ENCODE measurements around the gene ZMPSTE24. TPM values are rescaled to one million over a fixed set of nuclear protein-coding genes. Genes with fewer than 3 reads are reported as not detected.

The ZMPSTE24 gene
- total and polyA plus RNA-seq, 3 donors from 2014 or later, result 22.5 to 31.3 (median 30.4) TPM

DNA sequence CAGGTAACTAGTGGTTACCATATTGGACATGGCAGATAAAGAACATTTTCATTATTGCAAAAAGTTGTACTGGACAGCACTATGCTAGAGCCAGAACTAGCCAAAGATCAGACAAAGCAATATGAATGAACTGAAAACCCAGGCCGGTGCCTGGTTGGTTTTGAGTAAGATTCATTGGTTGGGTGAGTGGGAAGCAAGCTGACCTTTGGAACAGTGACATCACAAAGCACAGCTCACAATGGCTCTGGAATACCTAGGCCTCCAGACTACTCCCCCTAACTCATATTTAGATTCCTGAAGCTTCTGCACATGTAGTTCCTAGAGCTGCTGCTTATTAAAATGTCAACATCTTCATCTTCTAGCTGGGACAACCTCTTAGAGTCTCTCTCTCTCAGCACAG is 10.4 kb upstream of the ZMPSTE24 start, which contains the start of gene TMCO2:
TMCO2 (plus strand) TSS at position 283 of the 400 bp plus-strand sequence; CDS start at position 340, 57 bp downstream.
- Histone ChIP-seq H3K36me3 (ENCODE audit: low read depth, missing control alignments) (no peaks in the 10 kb centered on the region), H3K4me1 (no peaks in the 10 kb centered on the region), H3K27me3 (no peaks in the 10 kb centered on the region), H3K27ac (no peak within 1 kb of the TSS), H3K9me3 (no peaks in the 10 kb centered on the region), H3K4me3 (no peak within 1 kb of the TSS)
- no peak for TF ChIP-seq POLR2A (IDR thresholded peaks at IDR 0.05)
- no peak for TF ChIP-seq CTCF (IDR thresholded peaks at IDR 0.05)
- no peak for DNase-seq
- 75 to 81% methylated on average over 1 of the region's 1 CpG for WGBS, 2 donors
- intact Hi-C loops (cut with DNase I; ENCODE audit: low total_unique reads), result no loop called here

- TF ChIP-seq POLR2A (IDR thresholded peaks at IDR 0.05), result no peak
- Histone ChIP-seq H3K27ac (no peak overlapping the region), H3K27me3 (no peaks in the 10 kb centered on the region), H3K4me1 (no peaks in the 10 kb centered on the region), H3K36me3 (ENCODE audit: low read depth, missing control alignments) (no peaks in the 10 kb centered on the region), H3K9me3 (no peaks in the 10 kb centered on the region), H3K4me3 (no peak overlapping the region)
- no peak for DNase-seq
- intact Hi-C loops (cut with DNase I; ENCODE audit: low total_unique reads), result no loop called here
Measured at GRCh38 chr1:40248412-40248811, 9.6 kb upstream of the ZMPSTE24 start.

DNA sequence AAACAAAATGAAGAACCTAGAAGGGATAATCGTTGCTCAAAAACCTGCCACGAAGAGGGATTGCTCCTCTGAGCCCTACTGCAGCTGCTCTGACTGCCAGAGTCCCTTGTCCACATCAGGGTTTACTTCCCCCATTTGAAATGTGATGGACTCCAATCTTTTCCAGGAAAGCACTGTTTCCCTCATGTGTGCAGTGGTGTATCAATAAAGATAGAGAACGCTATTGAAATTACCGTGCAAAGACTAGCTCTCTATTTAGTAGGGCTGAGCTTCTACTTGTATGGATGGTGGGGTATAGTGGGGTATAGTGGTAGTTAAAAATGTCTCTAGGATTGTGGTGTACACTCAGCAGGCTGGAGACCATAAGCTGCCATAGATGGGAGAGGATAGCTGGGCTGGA is 6.6 kb upstream of the ZMPSTE24 start:
- H3K4me1 ChIP-seq, result peaks cover 4% of the 10 kb centered on the region
- no peak for TF ChIP-seq CTCF (IDR thresholded peaks at IDR 0.05)
- no peak for TF ChIP-seq POLR2A (IDR thresholded peaks at IDR 0.05)
- no peak for DNase-seq
- H3K9me3 ChIP-seq, result no peaks in the 10 kb centered on the region
- no peaks in the 10 kb centered on the region for H3K27me3 ChIP-seq
- intact Hi-C loops (cut with DNase I; ENCODE audit: low total_unique reads), result no loop called here
- no peak overlapping the region for H3K27ac ChIP-seq
- H3K4me3 ChIP-seq, result no peak overlapping the region
- 80 to 85% methylated on average over 4 of the region's 4 CpGs for WGBS, 2 donors
- H3K36me3 ChIP-seq (ENCODE audit: low read depth, missing control alignments), result no peaks in the 10 kb centered on the region

DNA sequence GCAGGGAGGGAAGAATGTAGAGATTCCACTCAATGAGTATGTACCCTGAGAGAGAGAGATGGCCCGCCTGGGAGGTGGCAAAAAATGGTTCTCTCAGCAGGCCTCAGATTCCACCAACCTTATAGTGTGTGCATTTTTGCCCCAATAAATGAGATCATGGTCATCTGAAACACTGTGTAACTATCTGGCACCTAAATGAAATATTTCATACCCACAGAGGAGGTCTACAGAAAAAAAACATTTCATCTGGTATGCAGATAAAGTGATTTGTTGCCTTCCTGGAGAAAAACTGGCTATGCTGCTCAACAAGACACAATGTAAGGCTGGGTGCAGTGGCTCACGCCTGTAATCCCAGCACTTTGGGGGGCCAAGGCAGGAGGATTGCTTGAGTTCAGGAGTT is 5.4 kb upstream of the ZMPSTE24 start:
- Histone ChIP-seq H3K27ac (no peak overlapping the region), H3K27me3 (no peaks in the 10 kb centered on the region), H3K4me3 (no peak overlapping the region), H3K9me3 (no peaks in the 10 kb centered on the region), H3K36me3 (ENCODE audit: low read depth, missing control alignments) (no peaks in the 10 kb centered on the region), H3K4me1 (peaks cover 9% of the 10 kb centered on the region)
- no peak for DNase-seq
- intact Hi-C loops (cut with DNase I; ENCODE audit: low total_unique reads), result no loop called here
- TF ChIP-seq POLR2A (IDR thresholded peaks at IDR 0.05), result no peak
- TF ChIP-seq CTCF (IDR thresholded peaks at IDR 0.05), result no peak
- 77 to 87% methylated on average over 2 of the region's 2 CpGs for WGBS, 2 donors

- Histone ChIP-seq H3K27me3 (no peaks in the 10 kb centered on the region), H3K4me1 (peaks cover 15% of the 10 kb centered on the region), H3K27ac (no peak overlapping the region), H3K9me3 (no peaks in the 10 kb centered on the region), H3K36me3 (ENCODE audit: low read depth, missing control alignments) (no peaks in the 10 kb centered on the region), H3K4me3 (no peak overlapping the region)
- TF ChIP-seq POLR2A (IDR thresholded peaks at IDR 0.05), result no peak
- no peak for TF ChIP-seq CTCF (IDR thresholded peaks at IDR 0.05)
- intact Hi-C loops (cut with DNase I; ENCODE audit: low total_unique reads), result no loop called here
- DNase-seq, result no peak
Measured at GRCh38 chr1:40255231-40255630, 2.8 kb upstream of the ZMPSTE24 start.

Data from testis (tissue), 3 donors.